Activated CD8-positive, alpha-beta memory T cell treated with anti-CD3 and anti-CD28 coated beads for 1 hour (primary cell): ENCODE results near the gene AQP12A.
"Not testable (repeated sequence)": the region's sequence is repeated elsewhere in the genome, so short reads cannot be mapped to it uniquely, and the experiment has no call there.

Experiments used
- DNase-seq, 2 donors: peaks; one replicate each; pipeline ENCODE4 v3.0.0-alpha.2; 2020; ENCODE audit warnings: low read depth in 1 of 2; ENCODE audit errors: extremely low read depth in 1 of 2

Gene AQP12A

GRCh38 chr2:240691631-240692420 is at the start of gene AQP12A:
Gene AQP12A (plus strand): TSS chr2:240691866. CDS start chr2:240691914, 48 bp downstream.
- DNase-seq: not testable (repeated sequence)

- no peak for DNase-seq
Measured at GRCh38 chr2:240642061-240642805, 49.4 kb upstream of the AQP12A start.

- no peak for DNase-seq
Measured at GRCh38 chr2:240642806-240643092, 48.9 kb upstream of the AQP12A start.

GRCh38 chr2:240643093-240643810 is 48.4 kb upstream of the AQP12A start:
- no peak for DNase-seq

GRCh38 chr2:240643811-240644150 is 47.9 kb upstream of the AQP12A start:
- no peak for DNase-seq

- no peak for DNase-seq
Measured at GRCh38 chr2:240644171-240644651, 47.5 kb upstream of the AQP12A start.

GRCh38 chr2:240644859-240645301 is 46.8 kb upstream of the AQP12A start:
- no peak for DNase-seq

GRCh38 chr2:240645346-240645745 is 46.3 kb upstream of the AQP12A start:
- no peak for DNase-seq

- no peak for DNase-seq
Measured at GRCh38 chr2:240645801-240646175, 45.9 kb upstream of the AQP12A start.

GRCh38 chr2:240646176-240646899 is 45.3 kb upstream of the AQP12A start:
- no peak for DNase-seq

- no peak for DNase-seq
Measured at GRCh38 chr2:240646900-240647502, 44.7 kb upstream of the AQP12A start.

- no peak for DNase-seq
Measured at GRCh38 chr2:240647503-240648154, 44.0 kb upstream of the AQP12A start.

- no peak for DNase-seq
Measured at GRCh38 chr2:240648155-240648649, 43.5 kb upstream of the AQP12A start.

- no peak for DNase-seq
Measured at GRCh38 chr2:240648650-240649275, 42.9 kb upstream of the AQP12A start.

- no peak for DNase-seq
Measured at GRCh38 chr2:240649331-240649730, 42.3 kb upstream of the AQP12A start.

GRCh38 chr2:240650254-240650965 is 41.3 kb upstream of the AQP12A start:
- DNase-seq: no peak

- no peak for DNase-seq
Measured at GRCh38 chr2:240651185-240651584, 40.5 kb upstream of the AQP12A start.

GRCh38 chr2:240655931-240656886 is 35.5 kb upstream of the AQP12A start:
- no peak for DNase-seq
